ENCODE data around the gene DCC.

DNA sequence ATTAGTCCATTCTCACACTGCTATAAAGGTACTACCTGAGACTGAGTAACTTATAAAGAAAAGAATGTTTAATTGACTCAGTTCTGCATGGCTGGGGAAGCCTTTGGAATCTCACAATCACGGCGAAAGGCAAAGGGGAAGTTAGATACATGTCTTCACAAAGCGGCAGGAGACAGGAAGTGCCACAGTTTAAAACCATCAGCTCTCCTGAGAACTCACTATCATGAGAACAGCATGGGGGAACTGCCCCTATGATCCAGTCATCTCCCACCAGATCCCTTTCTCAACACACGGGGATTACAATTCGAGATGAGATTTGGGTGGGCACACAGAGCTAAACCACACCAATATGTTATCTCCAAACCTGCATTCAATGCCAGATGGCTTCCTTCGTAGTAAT is 716.1 kb downstream of the DCC start:
- TF ChIP-seq EP300 (IDR thresholded peaks at IDR 0.05; ENCODE audit: low read length) = no peak
- no peak for TF ChIP-seq DNMT1 (IDR thresholded peaks at IDR 0.05)
- TF ChIP-seq, protein P1, sequence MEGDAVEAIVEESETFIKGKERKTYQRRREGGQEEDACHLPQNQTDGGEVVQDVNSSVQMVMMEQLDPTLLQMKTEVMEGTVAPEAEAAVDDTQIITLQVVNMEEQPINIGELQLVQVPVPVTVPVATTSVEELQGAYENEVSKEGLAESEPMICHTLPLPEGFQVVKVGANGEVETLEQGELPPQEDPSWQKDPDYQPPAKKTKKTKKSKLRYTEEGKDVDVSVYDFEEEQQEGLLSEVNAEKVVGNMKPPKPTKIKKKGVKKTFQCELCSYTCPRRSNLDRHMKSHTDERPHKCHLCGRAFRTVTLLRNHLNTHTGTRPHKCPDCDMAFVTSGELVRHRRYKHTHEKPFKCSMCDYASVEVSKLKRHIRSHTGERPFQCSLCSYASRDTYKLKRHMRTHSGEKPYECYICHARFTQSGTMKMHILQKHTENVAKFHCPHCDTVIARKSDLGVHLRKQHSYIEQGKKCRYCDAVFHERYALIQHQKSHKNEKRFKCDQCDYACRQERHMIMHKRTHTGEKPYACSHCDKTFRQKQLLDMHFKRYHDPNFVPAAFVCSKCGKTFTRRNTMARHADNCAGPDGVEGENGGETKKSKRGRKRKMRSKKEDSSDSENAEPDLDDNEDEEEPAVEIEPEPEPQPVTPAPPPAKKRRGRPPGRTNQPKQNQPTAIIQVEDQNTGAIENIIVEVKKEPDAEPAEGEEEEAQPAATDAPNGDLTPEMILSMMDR (IDR thresholded peaks at IDR 0.05 in 2 of 3, conservative IDR thresholded peaks at IDR 0.05 in 1 of 3; ENCODE audit: insufficient read depth in 2 of 3, low read depth in 1 of 3, low read length in 3 of 3) = no peak
- no peak for TF ChIP-seq TCFL5 (CRISPR knock-in tag; conservative IDR thresholded peaks at IDR 0.05)
- no peak for TF ChIP-seq ZZZ3 (IDR thresholded peaks at IDR 0.05)
- TF ChIP-seq FOXK1 (CRISPR knock-in tag; IDR thresholded peaks at IDR 0.05; ENCODE audit: borderline replicate concordance) = no peak
- no peak for TF ChIP-seq HDAC2 (IDR thresholded peaks at IDR 0.05)

Measured in K562 (cell line).